ENCODE measurements around the gene NUDT22.

GRCh38 chr11:64240435-64241240 is 14.6 kb downstream of the NUDT22 start, which contains the start of gene FKBP2:
- TF ChIP-seq EP300 (IDR thresholded peaks at IDR 0.05; ENCODE audit: borderline replicate concordance), result peak; percentile 50; the same call in 1 of the 2 replicates
- TF ChIP-seq CEBPB (IDR thresholded peaks at IDR 0.05), result 0 out of 2 replicates have a peak, but pooled peaks have one; percentile 22
- TF ChIP-seq TAF1 (IDR thresholded peaks at IDR 0.05; ENCODE audit: low read depth), result peak; percentile 88
- peak; percentile 56 for TF ChIP-seq MAX (IDR thresholded peaks at IDR 0.05)
- TF ChIP-seq TCF12 (IDR thresholded peaks at IDR 0.05; ENCODE audit: low read depth), result peak; percentile 88
- no peak for TF ChIP-seq YY1 (IDR thresholded peaks at IDR 0.05; ENCODE audit: low read depth)
- TF ChIP-seq TEAD4 (IDR thresholded peaks at IDR 0.05), result peak; percentile 17
- TF ChIP-seq RAD21 (IDR thresholded peaks at IDR 0.05; ENCODE audit: low read depth), result no peak
- peak; percentile 41; the same call in 1 of the 2 replicates for TF ChIP-seq USF1 (IDR thresholded peaks at IDR 0.05)
- TF ChIP-seq NFIC (IDR thresholded peaks at IDR 0.05), result peak; percentile 83
- peak; percentile 91 for TF ChIP-seq FOXM1 (IDR thresholded peaks at IDR 0.05; ENCODE audit: borderline replicate concordance, low read depth)
- TF ChIP-seq REST (IDR thresholded peaks at IDR 0.05; ENCODE audit: low read depth), result no peak
